Peyer's patch (tissue), 4 donors: ENCODE data around the gene SPECC1L.

ENCODE experiments used
- POLR2A ChIP-seq, 2 donors: fragments of 450-650 bp; IDR thresholded peaks; one replicate each; pipeline ENCODE4 v1.5.1; 2017; ENCODE audit warnings: antibody characterized with exemption in 2 of 2, mild to moderate bottlenecking in 2 of 2, moderate library complexity in 2 of 2
- TF ChIP-seq, protein P1 (sequence below), 6 experiments: fragments of 450-650 bp in 4 of 6; fragments of 200-600 bp in 2 of 6; sonication (generic) in 1 of 6; IDR thresholded peaks; one replicate each; pipeline ENCODE4 v1.5.1; 2017 to 2019; ENCODE audit warnings: antibody characterized with exemption in 6 of 6, mild to moderate bottlenecking in 3 of 6, moderate library complexity in 1 of 6

DNA sequence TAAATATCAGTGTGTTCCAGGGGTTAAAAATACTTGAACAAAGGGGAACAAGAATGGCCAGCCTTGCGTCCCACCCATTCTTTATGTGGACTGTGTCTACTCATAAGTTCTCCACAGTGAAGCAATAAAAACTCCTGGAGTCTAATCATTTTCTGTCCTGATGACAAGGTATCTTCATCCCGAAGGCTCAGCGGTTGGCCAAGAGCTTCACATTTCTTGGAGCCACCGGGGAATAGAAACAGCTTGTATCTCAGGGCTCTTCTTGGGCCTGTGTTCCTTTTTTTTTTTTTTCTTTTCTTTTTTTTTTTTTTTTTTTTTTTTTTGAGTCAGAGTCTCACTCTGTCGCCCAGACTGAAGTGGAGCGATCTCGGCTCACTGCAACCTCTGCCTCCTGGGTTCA is 119.9 kb downstream of the SPECC1L start:
- TF ChIP-seq, protein P1, sequence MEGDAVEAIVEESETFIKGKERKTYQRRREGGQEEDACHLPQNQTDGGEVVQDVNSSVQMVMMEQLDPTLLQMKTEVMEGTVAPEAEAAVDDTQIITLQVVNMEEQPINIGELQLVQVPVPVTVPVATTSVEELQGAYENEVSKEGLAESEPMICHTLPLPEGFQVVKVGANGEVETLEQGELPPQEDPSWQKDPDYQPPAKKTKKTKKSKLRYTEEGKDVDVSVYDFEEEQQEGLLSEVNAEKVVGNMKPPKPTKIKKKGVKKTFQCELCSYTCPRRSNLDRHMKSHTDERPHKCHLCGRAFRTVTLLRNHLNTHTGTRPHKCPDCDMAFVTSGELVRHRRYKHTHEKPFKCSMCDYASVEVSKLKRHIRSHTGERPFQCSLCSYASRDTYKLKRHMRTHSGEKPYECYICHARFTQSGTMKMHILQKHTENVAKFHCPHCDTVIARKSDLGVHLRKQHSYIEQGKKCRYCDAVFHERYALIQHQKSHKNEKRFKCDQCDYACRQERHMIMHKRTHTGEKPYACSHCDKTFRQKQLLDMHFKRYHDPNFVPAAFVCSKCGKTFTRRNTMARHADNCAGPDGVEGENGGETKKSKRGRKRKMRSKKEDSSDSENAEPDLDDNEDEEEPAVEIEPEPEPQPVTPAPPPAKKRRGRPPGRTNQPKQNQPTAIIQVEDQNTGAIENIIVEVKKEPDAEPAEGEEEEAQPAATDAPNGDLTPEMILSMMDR (IDR thresholded peaks at IDR 0.05): no peak
- no peak for TF ChIP-seq POLR2A (IDR thresholded peaks at IDR 0.05)
